Brain microvascular endothelial cell (primary cell): ENCODE results near the gene JMJD4.

Experiments
- DNase-seq: peaks from one replicate; pipeline ENCODE4 v3.0.0-alpha.2; 2020
- H3K27ac ChIP-seq: fragments of 250-450 bp; sonication (Bioruptor Pico); 2 replicates; pipeline ENCODE4 v1.5.1; 2020; ENCODE audit warnings: mild to moderate bottlenecking, moderate library complexity
- H3K27me3 ChIP-seq: fragments of 250-450 bp; sonication (Bioruptor Pico); replicated peaks from 2 replicates; pipeline ENCODE4 v1.5.1; 2020; ENCODE audit warnings: mild to moderate bottlenecking
- H3K36me3 ChIP-seq: fragments of 250-450 bp; sonication (Bioruptor Pico); replicated peaks from 2 replicates; pipeline ENCODE4 v1.5.1; 2020; ENCODE audit warnings: mild to moderate bottlenecking
- H3K4me3 ChIP-seq: 2 replicates; pipeline ENCODE4 v1.5.1; 2011; ENCODE audit warnings: low read depth, mild to moderate bottlenecking, control low read depth, low read length, moderate library complexity
- CTCF ChIP-seq: IDR thresholded peaks from 2 replicates; pipeline ENCODE4 v1.5.1; 2011; ENCODE audit warnings: low read depth, mild to moderate bottlenecking, moderate library complexity, low read length, control low read depth, inconsistent platforms; ENCODE audit errors: missing control alignments
- in situ Hi-C: cut with HindIII; loops from 2 replicates; pipeline ENCODE4 v1.10.0; 2017; ENCODE audit warnings: low sequenced_read_pairs, low pct_ligation_motif_present

Gene JMJD4

GRCh38 chr1:227734546-227734855 is 601 bp downstream of the JMJD4 start:
- TF ChIP-seq CTCF: no peak
- H3K27ac ChIP-seq: peak overlapping the region; percentile 60
- H3K4me3 ChIP-seq: peak overlapping the region; percentile 73
- DNase-seq: no peak
- in situ Hi-C loops: no loop called here
- no peaks in the 10 kb centered on the region for H3K27me3 ChIP-seq
- peaks cover 25% of the 10 kb centered on the region for H3K36me3 ChIP-seq

GRCh38 chr1:227733751-227734545 is 1.2 kb downstream of the JMJD4 start:
- in situ Hi-C loops: no loop called here
- Histone ChIP-seq H3K36me3 (peaks cover 25% of the 10 kb centered on the region), H3K27me3 (no peaks in the 10 kb centered on the region), H3K27ac (no peak overlapping the region), H3K4me3 (peak overlapping the region; percentile 73)
- no peak for TF ChIP-seq CTCF
- no peak for DNase-seq

- Histone ChIP-seq H3K27me3 (no peaks in the 10 kb centered on the region), H3K4me3 (no peak overlapping the region), H3K36me3 (peaks cover 25% of the 10 kb centered on the region), H3K27ac (no peak overlapping the region)
- in situ Hi-C loops: no loop called here
- no peak for TF ChIP-seq CTCF
- DNase-seq: no peak
These were observed 1.8 kb downstream of the JMJD4 start for GRCh38 chr1:227733309-227733705.

- H3K4me3 ChIP-seq: no peak overlapping the region
These were observed 2.4 kb downstream of the JMJD4 start for GRCh38 chr1:227732586-227733308.

GRCh38 chr1:227731696-227732585 is 3.2 kb downstream of the JMJD4 start:
- Histone ChIP-seq H3K27ac (no peak overlapping the region), H3K4me3 (no peak overlapping the region), H3K36me3 (peaks cover 25% of the 10 kb centered on the region), H3K27me3 (no peaks in the 10 kb centered on the region)
- TF ChIP-seq CTCF: no peak
- in situ Hi-C loops: no loop called here
- DNase-seq: no peak

More at GRCh38 chr1:227732586-227733308, 2.4 kb downstream of the JMJD4 start:
- Histone ChIP-seq H3K27ac (no peak overlapping the region), H3K36me3 (peaks cover 25% of the 10 kb centered on the region), H3K27me3 (no peaks in the 10 kb centered on the region)
- no peak for DNase-seq
- in situ Hi-C loops: no loop called here
- no peak for TF ChIP-seq CTCF
